ENCODE data around the gene CELF5. TPM values are rescaled to one million over a fixed set of nuclear protein-coding genes. Genes with fewer than 3 reads are reported as not detected.
A peak's percentile ranks its signal among the peaks of the same experiment; 100 is the strongest.

CELF5 gene
- total and polyA plus RNA-seq, 9 of the 15 experiments (the other 6 are each of a cell fraction or from before 2014, with no cell fraction given), result 0.01 to 0.56 (median 0.22) TPM

GRCh38 chr19:3183721-3184641 lies 40.5 kb upstream of the CELF5 start (continued):
- TF ChIP-seq, protein P1, sequence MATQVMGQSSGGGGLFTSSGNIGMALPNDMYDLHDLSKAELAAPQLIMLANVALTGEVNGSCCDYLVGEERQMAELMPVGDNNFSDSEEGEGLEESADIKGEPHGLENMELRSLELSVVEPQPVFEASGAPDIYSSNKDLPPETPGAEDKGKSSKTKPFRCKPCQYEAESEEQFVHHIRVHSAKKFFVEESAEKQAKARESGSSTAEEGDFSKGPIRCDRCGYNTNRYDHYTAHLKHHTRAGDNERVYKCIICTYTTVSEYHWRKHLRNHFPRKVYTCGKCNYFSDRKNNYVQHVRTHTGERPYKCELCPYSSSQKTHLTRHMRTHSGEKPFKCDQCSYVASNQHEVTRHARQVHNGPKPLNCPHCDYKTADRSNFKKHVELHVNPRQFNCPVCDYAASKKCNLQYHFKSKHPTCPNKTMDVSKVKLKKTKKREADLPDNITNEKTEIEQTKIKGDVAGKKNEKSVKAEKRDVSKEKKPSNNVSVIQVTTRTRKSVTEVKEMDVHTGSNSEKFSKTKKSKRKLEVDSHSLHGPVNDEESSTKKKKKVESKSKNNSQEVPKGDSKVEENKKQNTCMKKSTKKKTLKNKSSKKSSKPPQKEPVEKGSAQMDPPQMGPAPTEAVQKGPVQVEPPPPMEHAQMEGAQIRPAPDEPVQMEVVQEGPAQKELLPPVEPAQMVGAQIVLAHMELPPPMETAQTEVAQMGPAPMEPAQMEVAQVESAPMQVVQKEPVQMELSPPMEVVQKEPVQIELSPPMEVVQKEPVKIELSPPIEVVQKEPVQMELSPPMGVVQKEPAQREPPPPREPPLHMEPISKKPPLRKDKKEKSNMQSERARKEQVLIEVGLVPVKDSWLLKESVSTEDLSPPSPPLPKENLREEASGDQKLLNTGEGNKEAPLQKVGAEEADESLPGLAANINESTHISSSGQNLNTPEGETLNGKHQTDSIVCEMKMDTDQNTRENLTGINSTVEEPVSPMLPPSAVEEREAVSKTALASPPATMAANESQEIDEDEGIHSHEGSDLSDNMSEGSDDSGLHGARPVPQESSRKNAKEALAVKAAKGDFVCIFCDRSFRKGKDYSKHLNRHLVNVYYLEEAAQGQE (IDR thresholded peaks at IDR 0.05; ENCODE audit: borderline replicate concordance), result no peak
- TF ChIP-seq, protein P1 (CRISPR knock-in tag; IDR thresholded peaks at IDR 0.05; ENCODE audit: low read depth), result no peak
- TF ChIP-seq MED1 (CRISPR knock-in tag; IDR thresholded peaks at IDR 0.05; ENCODE audit: borderline replicate concordance) (no peak), MAZ (CRISPR knock-in tag; conservative IDR thresholded peaks at IDR 0.05 in 1 of 2, IDR thresholded peaks at IDR 0.05 in 1 of 2) (no peak; a peak in 1 of 4 replicates), BDP1 (IDR thresholded peaks at IDR 0.05; ENCODE audit: insufficient read depth, insufficient read length) (no peak), ZNF232 (CRISPR knock-in tag; IDR thresholded peaks at IDR 0.05) (no peak), ATF4 (CRISPR knock-in tag; IDR thresholded peaks at IDR 0.05) (no peak; the same call in 1 of the 2 replicates), FOXK1 (CRISPR knock-in tag; IDR thresholded peaks at IDR 0.05; ENCODE audit: borderline replicate concordance) (0 out of 2 replicates have a peak, but pooled peaks have one; percentile 25), CXXC5 (CRISPR knock-in tag; IDR thresholded peaks at IDR 0.05) (0 out of 2 replicates have a peak, but pooled peaks have one; percentile 15), PHB2 (IDR thresholded peaks at IDR 0.05; ENCODE audit: low read depth) (0 out of 2 replicates have a peak, but pooled peaks have one; percentile 42), USF1 (CRISPR knock-in tag; IDR thresholded peaks at IDR 0.05) (no peak)
- TF ChIP-seq, protein P2, sequence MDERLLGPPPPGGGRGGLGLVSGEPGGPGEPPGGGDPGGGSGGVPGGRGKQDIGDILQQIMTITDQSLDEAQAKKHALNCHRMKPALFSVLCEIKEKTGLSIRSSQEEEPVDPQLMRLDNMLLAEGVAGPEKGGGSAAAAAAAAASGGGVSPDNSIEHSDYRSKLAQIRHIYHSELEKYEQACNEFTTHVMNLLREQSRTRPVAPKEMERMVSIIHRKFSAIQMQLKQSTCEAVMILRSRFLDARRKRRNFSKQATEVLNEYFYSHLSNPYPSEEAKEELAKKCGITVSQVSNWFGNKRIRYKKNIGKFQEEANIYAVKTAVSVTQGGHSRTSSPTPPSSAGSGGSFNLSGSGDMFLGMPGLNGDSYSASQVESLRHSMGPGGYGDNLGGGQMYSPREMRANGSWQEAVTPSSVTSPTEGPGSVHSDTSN (CRISPR knock-in tag; IDR thresholded peaks at IDR 0.05; ENCODE audit: low read depth), result no peak
- TF ChIP-seq, protein P2 (tag; conservative IDR thresholded peaks at IDR 0.05; ENCODE audit: low read depth), result no peak

Data from K562 (cell line).